ENCODE data around the gene USP3. TPM values are rescaled to one million over a fixed set of nuclear protein-coding genes. Genes with fewer than 3 reads are reported as not detected.

Gene USP3
- total RNA-seq, 1 experiment from 2014 or later: 36.6 TPM

DNA sequence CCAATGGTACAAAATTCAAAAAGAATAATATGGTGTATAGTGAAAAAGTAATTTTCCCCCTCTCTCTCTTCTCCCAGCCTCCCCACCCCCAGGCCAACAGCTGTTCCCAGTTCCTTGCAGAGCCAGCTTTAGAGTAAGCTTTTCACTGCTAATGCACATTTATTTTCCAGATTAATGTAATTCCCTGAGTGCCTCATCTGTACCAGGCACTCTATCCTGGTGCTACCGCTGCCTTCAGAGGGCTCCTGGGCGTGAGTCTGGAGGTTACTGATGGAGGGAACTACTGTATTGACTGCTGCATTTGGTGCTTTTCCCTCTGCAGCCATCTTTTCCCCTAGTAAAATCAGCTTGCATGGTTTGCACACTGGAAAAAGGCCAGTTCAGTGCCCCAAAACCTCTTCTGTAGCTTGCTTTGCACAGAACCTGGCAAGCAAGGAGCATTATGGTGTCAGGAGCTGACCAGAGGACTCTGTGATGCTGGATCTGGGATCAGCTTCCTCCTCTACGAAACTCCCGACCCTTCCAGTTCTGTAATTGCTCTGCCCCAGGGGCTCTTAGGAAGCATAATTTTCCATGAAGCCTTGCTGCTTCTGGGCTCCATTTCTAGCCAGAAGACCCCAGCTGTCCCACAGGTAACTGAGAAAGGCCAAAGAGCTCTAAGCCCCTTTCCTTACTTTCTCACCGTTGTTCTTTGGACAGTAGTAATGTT lies 8.5 kb upstream of the USP3 start:
- POLR2A ChIA-PET: no interaction called here
- DNase-seq (ENCODE audit: low spot score) (no peak), ATAC-seq (no peak; the same call in 1 of the 2 replicates)
- Mint-ChIP-seq H3K4me3 (no peak overlapping the region), H3K4me1 (peaks cover 60% of the 10 kb centered on the region), H3K9me3 (no peaks in the 10 kb centered on the region), H3K27ac (no peak overlapping the region; the same call in 1 of the 2 replicates), H3K27me3 (ENCODE audit: low read depth) (peaks cover 30% of the 10 kb centered on the region), H3K36me3 (no peaks in the 10 kb centered on the region)
- CTCF ChIA-PET: interaction anchor here (0.9 to 2.1 kb wide), 8 partner anchors 9 to 571 kb away, joined by 3 to 15 read pairs (median 5); no protein-coding TSS in a partner anchor
- TF ChIP-seq, protein P1, sequence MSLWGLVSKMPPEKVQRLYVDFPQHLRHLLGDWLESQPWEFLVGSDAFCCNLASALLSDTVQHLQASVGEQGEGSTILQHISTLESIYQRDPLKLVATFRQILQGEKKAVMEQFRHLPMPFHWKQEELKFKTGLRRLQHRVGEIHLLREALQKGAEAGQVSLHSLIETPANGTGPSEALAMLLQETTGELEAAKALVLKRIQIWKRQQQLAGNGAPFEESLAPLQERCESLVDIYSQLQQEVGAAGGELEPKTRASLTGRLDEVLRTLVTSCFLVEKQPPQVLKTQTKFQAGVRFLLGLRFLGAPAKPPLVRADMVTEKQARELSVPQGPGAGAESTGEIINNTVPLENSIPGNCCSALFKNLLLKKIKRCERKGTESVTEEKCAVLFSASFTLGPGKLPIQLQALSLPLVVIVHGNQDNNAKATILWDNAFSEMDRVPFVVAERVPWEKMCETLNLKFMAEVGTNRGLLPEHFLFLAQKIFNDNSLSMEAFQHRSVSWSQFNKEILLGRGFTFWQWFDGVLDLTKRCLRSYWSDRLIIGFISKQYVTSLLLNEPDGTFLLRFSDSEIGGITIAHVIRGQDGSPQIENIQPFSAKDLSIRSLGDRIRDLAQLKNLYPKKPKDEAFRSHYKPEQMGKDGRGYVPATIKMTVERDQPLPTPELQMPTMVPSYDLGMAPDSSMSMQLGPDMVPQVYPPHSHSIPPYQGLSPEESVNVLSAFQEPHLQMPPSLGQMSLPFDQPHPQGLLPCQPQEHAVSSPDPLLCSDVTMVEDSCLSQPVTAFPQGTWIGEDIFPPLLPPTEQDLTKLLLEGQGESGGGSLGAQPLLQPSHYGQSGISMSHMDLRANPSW (CRISPR knock-in tag; conservative IDR thresholded peaks at IDR 0.05; ENCODE audit: low read depth): no peak

DNA sequence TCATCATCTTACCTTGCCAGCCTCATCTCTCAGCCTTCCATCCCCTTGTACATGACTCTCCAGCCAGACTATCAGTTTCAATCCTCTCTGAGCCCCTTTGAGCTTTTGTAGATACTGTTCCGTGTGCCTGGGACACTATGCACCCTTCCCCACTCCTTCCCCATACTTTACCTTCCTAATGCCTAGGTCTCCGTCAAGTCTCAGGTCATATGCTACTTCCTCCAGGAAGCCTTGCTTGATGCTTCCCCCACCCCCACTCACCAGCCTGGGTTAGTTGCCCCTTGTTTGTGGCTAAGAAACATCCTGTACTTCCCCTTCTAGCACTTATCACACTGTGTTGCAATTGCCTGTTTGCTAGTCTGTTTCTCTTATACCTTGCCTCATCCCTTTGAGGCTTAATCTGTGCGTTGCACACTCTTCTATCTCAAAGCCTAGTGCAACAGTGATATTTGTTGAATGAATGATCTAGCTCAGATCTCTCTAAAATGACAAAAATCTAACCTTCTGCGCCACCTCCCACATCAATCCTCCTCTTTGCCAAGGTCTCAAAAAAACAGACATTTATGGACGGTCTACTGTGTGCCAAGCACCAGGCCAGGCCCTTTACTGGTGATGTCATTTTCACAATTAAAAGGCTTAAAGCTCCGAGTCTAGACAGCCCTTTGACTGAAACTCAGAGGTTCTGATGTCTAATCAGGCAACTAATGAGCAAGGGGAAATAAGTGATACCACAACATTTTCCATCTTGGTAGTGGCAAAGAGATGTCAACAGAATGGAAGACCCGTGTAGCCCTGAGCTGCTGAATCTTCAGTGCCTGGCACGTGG lies 6.5 kb upstream of the USP3 start:
- Mint-ChIP-seq H3K4me1 (peaks cover 66% of the 10 kb centered on the region), H3K36me3 (no peaks in the 10 kb centered on the region)
- CTCF ChIA-PET: interaction anchor here (1.1 kb wide), 1 partner anchor 11 kb away, joined by 5 read pairs; no protein-coding TSS in a partner anchor

More for the DNA sequence above, 6.5 kb upstream of the USP3 start:
- ATAC-seq (no peak), DNase-seq (ENCODE audit: low spot score) (no peak)
- TF ChIP-seq, protein P2, sequence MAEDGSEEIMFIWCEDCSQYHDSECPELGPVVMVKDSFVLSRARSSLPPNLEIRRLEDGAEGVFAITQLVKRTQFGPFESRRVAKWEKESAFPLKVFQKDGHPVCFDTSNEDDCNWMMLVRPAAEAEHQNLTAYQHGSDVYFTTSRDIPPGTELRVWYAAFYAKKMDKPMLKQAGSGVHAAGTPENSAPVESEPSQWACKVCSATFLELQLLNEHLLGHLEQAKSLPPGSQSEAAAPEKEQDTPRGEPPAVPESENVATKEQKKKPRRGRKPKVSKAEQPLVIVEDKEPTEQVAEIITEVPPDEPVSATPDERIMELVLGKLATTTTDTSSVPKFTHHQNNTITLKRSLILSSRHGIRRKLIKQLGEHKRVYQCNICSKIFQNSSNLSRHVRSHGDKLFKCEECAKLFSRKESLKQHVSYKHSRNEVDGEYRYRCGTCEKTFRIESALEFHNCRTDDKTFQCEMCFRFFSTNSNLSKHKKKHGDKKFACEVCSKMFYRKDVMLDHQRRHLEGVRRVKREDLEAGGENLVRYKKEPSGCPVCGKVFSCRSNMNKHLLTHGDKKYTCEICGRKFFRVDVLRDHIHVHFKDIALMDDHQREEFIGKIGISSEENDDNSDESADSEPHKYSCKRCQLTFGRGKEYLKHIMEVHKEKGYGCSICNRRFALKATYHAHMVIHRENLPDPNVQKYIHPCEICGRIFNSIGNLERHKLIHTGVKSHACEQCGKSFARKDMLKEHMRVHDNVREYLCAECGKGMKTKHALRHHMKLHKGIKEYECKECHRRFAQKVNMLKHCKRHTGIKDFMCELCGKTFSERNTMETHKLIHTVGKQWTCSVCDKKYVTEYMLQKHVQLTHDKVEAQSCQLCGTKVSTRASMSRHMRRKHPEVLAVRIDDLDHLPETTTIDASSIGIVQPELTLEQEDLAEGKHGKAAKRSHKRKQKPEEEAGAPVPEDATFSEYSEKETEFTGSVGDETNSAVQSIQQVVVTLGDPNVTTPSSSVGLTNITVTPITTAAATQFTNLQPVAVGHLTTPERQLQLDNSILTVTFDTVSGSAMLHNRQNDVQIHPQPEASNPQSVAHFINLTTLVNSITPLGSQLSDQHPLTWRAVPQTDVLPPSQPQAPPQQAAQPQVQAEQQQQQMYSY (CRISPR knock-in tag; IDR thresholded peaks at IDR 0.05): no peak
- no peak for TF ChIP-seq ETV6 (CRISPR knock-in tag; IDR thresholded peaks at IDR 0.05)
- no peak for TF ChIP-seq SMAD4 (CRISPR knock-in tag; IDR thresholded peaks at IDR 0.05)
- TF ChIP-seq, protein P1 (CRISPR knock-in tag; conservative IDR thresholded peaks at IDR 0.05; ENCODE audit: low read depth): no peak
- TF ChIP-seq, protein P3, sequence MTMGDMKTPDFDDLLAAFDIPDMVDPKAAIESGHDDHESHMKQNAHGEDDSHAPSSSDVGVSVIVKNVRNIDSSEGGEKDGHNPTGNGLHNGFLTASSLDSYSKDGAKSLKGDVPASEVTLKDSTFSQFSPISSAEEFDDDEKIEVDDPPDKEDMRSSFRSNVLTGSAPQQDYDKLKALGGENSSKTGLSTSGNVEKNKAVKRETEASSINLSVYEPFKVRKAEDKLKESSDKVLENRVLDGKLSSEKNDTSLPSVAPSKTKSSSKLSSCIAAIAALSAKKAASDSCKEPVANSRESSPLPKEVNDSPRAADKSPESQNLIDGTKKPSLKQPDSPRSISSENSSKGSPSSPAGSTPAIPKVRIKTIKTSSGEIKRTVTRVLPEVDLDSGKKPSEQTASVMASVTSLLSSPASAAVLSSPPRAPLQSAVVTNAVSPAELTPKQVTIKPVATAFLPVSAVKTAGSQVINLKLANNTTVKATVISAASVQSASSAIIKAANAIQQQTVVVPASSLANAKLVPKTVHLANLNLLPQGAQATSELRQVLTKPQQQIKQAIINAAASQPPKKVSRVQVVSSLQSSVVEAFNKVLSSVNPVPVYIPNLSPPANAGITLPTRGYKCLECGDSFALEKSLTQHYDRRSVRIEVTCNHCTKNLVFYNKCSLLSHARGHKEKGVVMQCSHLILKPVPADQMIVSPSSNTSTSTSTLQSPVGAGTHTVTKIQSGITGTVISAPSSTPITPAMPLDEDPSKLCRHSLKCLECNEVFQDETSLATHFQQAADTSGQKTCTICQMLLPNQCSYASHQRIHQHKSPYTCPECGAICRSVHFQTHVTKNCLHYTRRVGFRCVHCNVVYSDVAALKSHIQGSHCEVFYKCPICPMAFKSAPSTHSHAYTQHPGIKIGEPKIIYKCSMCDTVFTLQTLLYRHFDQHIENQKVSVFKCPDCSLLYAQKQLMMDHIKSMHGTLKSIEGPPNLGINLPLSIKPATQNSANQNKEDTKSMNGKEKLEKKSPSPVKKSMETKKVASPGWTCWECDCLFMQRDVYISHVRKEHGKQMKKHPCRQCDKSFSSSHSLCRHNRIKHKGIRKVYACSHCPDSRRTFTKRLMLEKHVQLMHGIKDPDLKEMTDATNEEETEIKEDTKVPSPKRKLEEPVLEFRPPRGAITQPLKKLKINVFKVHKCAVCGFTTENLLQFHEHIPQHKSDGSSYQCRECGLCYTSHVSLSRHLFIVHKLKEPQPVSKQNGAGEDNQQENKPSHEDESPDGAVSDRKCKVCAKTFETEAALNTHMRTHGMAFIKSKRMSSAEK (CRISPR knock-in tag; IDR thresholded peaks at IDR 0.05; ENCODE audit: borderline replicate concordance): no peak
- TF ChIP-seq, protein P4, sequence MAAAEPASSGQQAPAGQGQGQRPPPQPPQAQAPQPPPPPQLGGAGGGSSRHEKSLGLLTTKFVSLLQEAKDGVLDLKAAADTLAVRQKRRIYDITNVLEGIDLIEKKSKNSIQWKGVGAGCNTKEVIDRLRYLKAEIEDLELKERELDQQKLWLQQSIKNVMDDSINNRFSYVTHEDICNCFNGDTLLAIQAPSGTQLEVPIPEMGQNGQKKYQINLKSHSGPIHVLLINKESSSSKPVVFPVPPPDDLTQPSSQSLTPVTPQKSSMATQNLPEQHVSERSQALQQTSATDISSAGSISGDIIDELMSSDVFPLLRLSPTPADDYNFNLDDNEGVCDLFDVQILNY (CRISPR knock-in tag; IDR thresholded peaks at IDR 0.05): no peak
- TF ChIP-seq, protein P5, sequence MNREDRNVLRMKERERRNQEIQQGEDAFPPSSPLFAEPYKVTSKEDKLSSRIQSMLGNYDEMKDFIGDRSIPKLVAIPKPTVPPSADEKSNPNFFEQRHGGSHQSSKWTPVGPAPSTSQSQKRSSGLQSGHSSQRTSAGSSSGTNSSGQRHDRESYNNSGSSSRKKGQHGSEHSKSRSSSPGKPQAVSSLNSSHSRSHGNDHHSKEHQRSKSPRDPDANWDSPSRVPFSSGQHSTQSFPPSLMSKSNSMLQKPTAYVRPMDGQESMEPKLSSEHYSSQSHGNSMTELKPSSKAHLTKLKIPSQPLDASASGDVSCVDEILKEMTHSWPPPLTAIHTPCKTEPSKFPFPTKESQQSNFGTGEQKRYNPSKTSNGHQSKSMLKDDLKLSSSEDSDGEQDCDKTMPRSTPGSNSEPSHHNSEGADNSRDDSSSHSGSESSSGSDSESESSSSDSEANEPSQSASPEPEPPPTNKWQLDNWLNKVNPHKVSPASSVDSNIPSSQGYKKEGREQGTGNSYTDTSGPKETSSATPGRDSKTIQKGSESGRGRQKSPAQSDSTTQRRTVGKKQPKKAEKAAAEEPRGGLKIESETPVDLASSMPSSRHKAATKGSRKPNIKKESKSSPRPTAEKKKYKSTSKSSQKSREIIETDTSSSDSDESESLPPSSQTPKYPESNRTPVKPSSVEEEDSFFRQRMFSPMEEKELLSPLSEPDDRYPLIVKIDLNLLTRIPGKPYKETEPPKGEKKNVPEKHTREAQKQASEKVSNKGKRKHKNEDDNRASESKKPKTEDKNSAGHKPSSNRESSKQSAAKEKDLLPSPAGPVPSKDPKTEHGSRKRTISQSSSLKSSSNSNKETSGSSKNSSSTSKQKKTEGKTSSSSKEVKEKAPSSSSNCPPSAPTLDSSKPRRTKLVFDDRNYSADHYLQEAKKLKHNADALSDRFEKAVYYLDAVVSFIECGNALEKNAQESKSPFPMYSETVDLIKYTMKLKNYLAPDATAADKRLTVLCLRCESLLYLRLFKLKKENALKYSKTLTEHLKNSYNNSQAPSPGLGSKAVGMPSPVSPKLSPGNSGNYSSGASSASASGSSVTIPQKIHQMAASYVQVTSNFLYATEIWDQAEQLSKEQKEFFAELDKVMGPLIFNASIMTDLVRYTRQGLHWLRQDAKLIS (CRISPR knock-in tag; IDR thresholded peaks at IDR 0.05; ENCODE audit: borderline replicate concordance): no peak
- no peak for TF ChIP-seq ZNF416 (CRISPR knock-in tag; IDR thresholded peaks at IDR 0.05)
- TF ChIP-seq, protein P6, sequence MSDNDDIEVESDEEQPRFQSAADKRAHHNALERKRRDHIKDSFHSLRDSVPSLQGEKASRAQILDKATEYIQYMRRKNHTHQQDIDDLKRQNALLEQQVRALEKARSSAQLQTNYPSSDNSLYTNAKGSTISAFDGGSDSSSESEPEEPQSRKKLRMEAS (CRISPR knock-in tag; IDR thresholded peaks at IDR 0.05): no peak
- no peak for TF ChIP-seq CREM (CRISPR knock-in tag; IDR thresholded peaks at IDR 0.05)
- H3K4me3 Mint-ChIP-seq: no peak overlapping the region
- no peak overlapping the region for H3K27ac Mint-ChIP-seq
- POLR2A ChIA-PET: no interaction called here
- peaks cover 15% of the 10 kb centered on the region for H3K27me3 Mint-ChIP-seq (ENCODE audit: low read depth)
- no peaks in the 10 kb centered on the region for H3K9me3 Mint-ChIP-seq
